ENCODE data around the gene LCN9.

Gene LCN9

GRCh38 chr9:135693771-135694170 lies 30.7 kb downstream of the LCN9 start:
- Histone ChIP-seq H3K27me3 (ENCODE audit: insufficient read depth, poor library complexity, severe bottlenecking) (no peaks in the 10 kb centered on the region), H3K27ac (replicated peaks) (no peak overlapping the region), H3K4me3 (replicated peaks; ENCODE audit: insufficient read depth, low read length) (no peak overlapping the region)
- no peak for TF ChIP-seq SPI1 (IDR thresholded peaks at IDR 0.05; ENCODE audit: borderline replicate concordance, low read depth)
- DNase-seq (ENCODE audit: low read depth in 1 of 2, low spot score in 1 of 2) = no peak

GRCh38 chr9:135694414-135694813 lies 31.3 kb downstream of the LCN9 start:
- H3K4me3 ChIP-seq (replicated peaks; ENCODE audit: insufficient read depth, low read length) = no peak overlapping the region
- no peaks in the 10 kb centered on the region for H3K27me3 ChIP-seq (ENCODE audit: insufficient read depth, poor library complexity, severe bottlenecking)

GRCh38 chr9:135695036-135695435 lies 31.9 kb downstream of the LCN9 start:
- DNase-seq (ENCODE audit: low read depth in 1 of 2, low spot score in 1 of 2) = no peak
- Histone ChIP-seq H3K4me3 (replicated peaks; ENCODE audit: insufficient read depth, low read length) (no peak overlapping the region), H3K27me3 (ENCODE audit: insufficient read depth, poor library complexity, severe bottlenecking) (no peaks in the 10 kb centered on the region), H3K27ac (replicated peaks) (no peak overlapping the region)
- TF ChIP-seq CTCF (IDR thresholded peaks at IDR 0.05; ENCODE audit: insufficient read depth, low read length) = no peak
- no peak for TF ChIP-seq GABPA (IDR thresholded peaks at IDR 0.05; ENCODE audit: low read depth)
- no peak for TF ChIP-seq SPI1 (IDR thresholded peaks at IDR 0.05; ENCODE audit: borderline replicate concordance, low read depth)
- TF ChIP-seq POLR2AphosphoS5 (IDR thresholded peaks at IDR 0.05; ENCODE audit: low read depth) = no peak
- TF ChIP-seq REST (IDR thresholded peaks at IDR 0.05; ENCODE audit: insufficient replicate concordance, low read depth) = no peak

More at GRCh38 chr9:135694414-135694813, 31.3 kb downstream of the LCN9 start:
- H3K27ac ChIP-seq (replicated peaks) = no peak overlapping the region
- DNase-seq (ENCODE audit: low read depth in 1 of 2, low spot score in 1 of 2) = no peak
- no peak for TF ChIP-seq GABPA (IDR thresholded peaks at IDR 0.05; ENCODE audit: low read depth)
- TF ChIP-seq POLR2AphosphoS5 (IDR thresholded peaks at IDR 0.05; ENCODE audit: low read depth) = no peak
- no peak for TF ChIP-seq REST (IDR thresholded peaks at IDR 0.05; ENCODE audit: insufficient replicate concordance, low read depth)
- no peak for TF ChIP-seq SPI1 (IDR thresholded peaks at IDR 0.05; ENCODE audit: borderline replicate concordance, low read depth)
- no peak for TF ChIP-seq CTCF (IDR thresholded peaks at IDR 0.05; ENCODE audit: insufficient read depth, low read length)

- no peak overlapping the region for H3K4me3 ChIP-seq (replicated peaks; ENCODE audit: insufficient read depth, low read length)
- no peak overlapping the region for H3K27ac ChIP-seq (replicated peaks)
- TF ChIP-seq REST (IDR thresholded peaks at IDR 0.05; ENCODE audit: insufficient replicate concordance, low read depth) = no peak
- TF ChIP-seq SPI1 (IDR thresholded peaks at IDR 0.05; ENCODE audit: borderline replicate concordance, low read depth) = no peak
- TF ChIP-seq CTCF (IDR thresholded peaks at IDR 0.05; ENCODE audit: insufficient read depth, low read length) = no peak
- TF ChIP-seq POLR2AphosphoS5 (IDR thresholded peaks at IDR 0.05; ENCODE audit: low read depth) = no peak
- no peak for TF ChIP-seq GABPA (IDR thresholded peaks at IDR 0.05; ENCODE audit: low read depth)
- H3K27me3 ChIP-seq (ENCODE audit: insufficient read depth, poor library complexity, severe bottlenecking) = peaks cover 1% of the 10 kb centered on the region
- DNase-seq (ENCODE audit: low read depth in 1 of 2, low spot score in 1 of 2) = no peak
These were observed 32.5 kb downstream of the LCN9 start for GRCh38 chr9:135695642-135696041.

Measured in HL-60 (cell line).